ENCODE measurements around the gene RNF115. TPM values are rescaled to one million over a fixed set of nuclear protein-coding genes. Genes with fewer than 3 reads are reported as not detected.

The RNF115 gene
- total and polyA plus RNA-seq, 2 of the 13 experiments (the other 11 are each of a cell fraction or from before 2014, with no cell fraction given), result 6.0 to 10.1 TPM

DNA sequence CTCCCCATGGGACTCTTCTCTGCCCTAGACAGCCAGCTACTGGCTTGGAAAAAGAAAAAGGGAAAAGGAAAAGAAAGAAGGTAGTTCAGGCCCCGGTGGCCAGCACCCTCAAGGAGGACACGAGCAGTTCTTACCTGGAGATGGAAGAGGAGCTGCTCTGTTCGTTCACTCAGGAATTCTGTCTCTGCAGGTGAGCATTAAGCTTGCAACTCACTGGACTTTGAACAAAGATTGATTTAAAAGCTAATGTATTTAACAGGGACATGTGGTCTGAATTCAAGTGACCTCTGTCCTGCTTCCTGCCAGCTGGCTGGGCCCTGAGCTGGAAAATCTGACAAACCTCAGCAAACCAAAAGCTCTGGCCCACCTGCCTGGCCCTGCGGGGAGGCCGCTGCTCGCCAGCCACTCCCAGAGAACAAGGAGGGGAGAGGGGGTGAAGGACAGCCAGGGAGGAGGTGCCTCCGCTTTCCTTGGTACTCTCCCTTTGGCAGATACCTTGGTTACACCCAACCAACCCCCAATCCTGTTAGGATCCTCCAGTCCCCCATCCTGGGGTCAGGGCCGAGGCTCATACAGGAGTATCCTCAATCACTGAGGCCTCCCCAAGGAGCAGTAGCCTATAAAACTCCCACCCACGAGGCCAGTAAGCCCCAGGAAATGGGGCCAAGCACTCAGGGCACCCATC lies 116.6 kb downstream of the RNF115 start, which contains the start of gene PDZK1 (continued):
- peak; percentile 60; the same call in 1 of the 2 replicates for TF ChIP-seq KAT7 (CRISPR knock-in tag; IDR thresholded peaks at IDR 0.05; ENCODE audit: borderline replicate concordance)
- 0 out of 2 replicates have a peak, but pooled peaks have one; percentile 47 for TF ChIP-seq MED13 (CRISPR knock-in tag; IDR thresholded peaks at IDR 0.05)
- no peak for TF ChIP-seq ZNF337 (CRISPR knock-in tag; IDR thresholded peaks at IDR 0.05; ENCODE audit: borderline replicate concordance, low read depth)
- TF ChIP-seq RXRA (CRISPR knock-in tag; IDR thresholded peaks at IDR 0.05), result peak; percentile 91
- TF ChIP-seq ZNF124 (CRISPR knock-in tag; IDR thresholded peaks at IDR 0.05), result 0 out of 2 replicates have a peak, but pooled peaks have one; percentile 47
- TF ChIP-seq, protein P1, sequence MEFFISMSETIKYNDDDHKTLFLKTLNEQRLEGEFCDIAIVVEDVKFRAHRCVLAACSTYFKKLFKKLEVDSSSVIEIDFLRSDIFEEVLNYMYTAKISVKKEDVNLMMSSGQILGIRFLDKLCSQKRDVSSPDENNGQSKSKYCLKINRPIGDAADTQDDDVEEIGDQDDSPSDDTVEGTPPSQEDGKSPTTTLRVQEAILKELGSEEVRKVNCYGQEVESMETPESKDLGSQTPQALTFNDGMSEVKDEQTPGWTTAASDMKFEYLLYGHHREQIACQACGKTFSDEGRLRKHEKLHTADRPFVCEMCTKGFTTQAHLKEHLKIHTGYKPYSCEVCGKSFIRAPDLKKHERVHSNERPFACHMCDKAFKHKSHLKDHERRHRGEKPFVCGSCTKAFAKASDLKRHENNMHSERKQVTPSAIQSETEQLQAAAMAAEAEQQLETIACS (CRISPR knock-in tag; IDR thresholded peaks at IDR 0.05), result no peak
- peak; percentile 93 for TF ChIP-seq MIXL1 (CRISPR knock-in tag; IDR thresholded peaks at IDR 0.05)
- no peak for TF ChIP-seq MTF1 (CRISPR knock-in tag; IDR thresholded peaks at IDR 0.05)
- TF ChIP-seq FOXM1 (CRISPR knock-in tag; IDR thresholded peaks at IDR 0.05), result no peak
- no peak for TF ChIP-seq ZNF749 (CRISPR knock-in tag; IDR thresholded peaks at IDR 0.05; ENCODE audit: borderline replicate concordance)
- TF ChIP-seq MEIS2 (CRISPR knock-in tag; IDR thresholded peaks at IDR 0.05), result peak; percentile 57; the same call in 1 of the 2 replicates
- no peak for TF ChIP-seq ZNF24 (IDR thresholded peaks at IDR 0.05)
- TF ChIP-seq EP300 (IDR thresholded peaks at IDR 0.05; ENCODE audit: low read depth in 2 of 2, low read length in 2 of 2), result peak; percentile 9 to 51; a peak in 2 of 4 replicates
- TF ChIP-seq EP300 (CRISPR knock-in tag; IDR thresholded peaks at IDR 0.05; ENCODE audit: borderline replicate concordance), result 0 out of 2 replicates have a peak, but pooled peaks have one; percentile 55
- no peak for TF ChIP-seq EEA1 (CRISPR knock-in tag; IDR thresholded peaks at IDR 0.05; ENCODE audit: borderline replicate concordance)
- TF ChIP-seq SRSF1 (optimal IDR thresholded peaks at IDR 0.05; ENCODE audit: low read depth, low read length), result no peak
- TF ChIP-seq RFX1 (IDR thresholded peaks at IDR 0.05), result no peak
- TF ChIP-seq NBN (conservative IDR thresholded peaks at IDR 0.05), result no peak
- no peak; the same call in 1 of the 2 replicates for TF ChIP-seq CREM (IDR thresholded peaks at IDR 0.05)
- TF ChIP-seq CREM (CRISPR knock-in tag; IDR thresholded peaks at IDR 0.05), result no peak
- 0 out of 2 replicates have a peak, but pooled peaks have one; percentile 67 for TF ChIP-seq SNAPC2 (CRISPR knock-in tag; IDR thresholded peaks at IDR 0.05)
- no peak for TF ChIP-seq MTA3 (CRISPR knock-in tag; IDR thresholded peaks at IDR 0.05)
- TF ChIP-seq, protein P2, sequence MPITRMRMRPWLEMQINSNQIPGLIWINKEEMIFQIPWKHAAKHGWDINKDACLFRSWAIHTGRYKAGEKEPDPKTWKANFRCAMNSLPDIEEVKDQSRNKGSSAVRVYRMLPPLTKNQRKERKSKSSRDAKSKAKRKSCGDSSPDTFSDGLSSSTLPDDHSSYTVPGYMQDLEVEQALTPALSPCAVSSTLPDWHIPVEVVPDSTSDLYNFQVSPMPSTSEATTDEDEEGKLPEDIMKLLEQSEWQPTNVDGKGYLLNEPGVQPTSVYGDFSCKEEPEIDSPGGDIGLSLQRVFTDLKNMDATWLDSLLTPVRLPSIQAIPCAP (CRISPR knock-in tag; IDR thresholded peaks at IDR 0.05; ENCODE audit: low read depth), result no peak
- no peak for TF ChIP-seq ZNF766 (CRISPR knock-in tag; IDR thresholded peaks at IDR 0.05; ENCODE audit: borderline replicate concordance)
- TF ChIP-seq, protein P3, sequence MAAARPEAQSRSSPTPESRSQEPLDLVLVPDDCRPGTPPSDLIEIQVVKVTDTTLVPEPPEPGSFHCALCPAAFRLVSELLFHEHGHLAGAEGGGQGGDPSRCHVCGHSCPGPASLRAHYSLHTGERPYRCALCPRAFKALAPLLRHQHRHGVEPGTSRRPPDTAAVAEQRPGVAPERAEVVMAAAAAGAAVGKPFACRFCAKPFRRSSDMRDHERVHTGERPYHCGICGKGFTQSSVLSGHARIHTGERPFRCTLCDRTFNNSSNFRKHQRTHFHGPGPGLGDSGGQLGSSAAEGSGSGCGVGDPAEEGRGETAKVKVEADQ (CRISPR knock-in tag; IDR thresholded peaks at IDR 0.05; ENCODE audit: borderline replicate concordance), result no peak
- TF ChIP-seq POLR2G (IDR thresholded peaks at IDR 0.05; ENCODE audit: low read depth, low read length), result peak; percentile 32; the same call in 1 of the 2 replicates
- TF ChIP-seq, protein P4, sequence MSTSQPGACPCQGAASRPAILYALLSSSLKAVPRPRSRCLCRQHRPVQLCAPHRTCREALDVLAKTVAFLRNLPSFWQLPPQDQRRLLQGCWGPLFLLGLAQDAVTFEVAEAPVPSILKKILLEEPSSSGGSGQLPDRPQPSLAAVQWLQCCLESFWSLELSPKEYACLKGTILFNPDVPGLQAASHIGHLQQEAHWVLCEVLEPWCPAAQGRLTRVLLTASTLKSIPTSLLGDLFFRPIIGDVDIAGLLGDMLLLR (CRISPR knock-in tag; IDR thresholded peaks at IDR 0.05), result no peak; the same call in 1 of the 2 replicates
- TF ChIP-seq KAT2B (IDR thresholded peaks at IDR 0.05; ENCODE audit: borderline replicate concordance, low read depth, low read length), result no peak
- TF ChIP-seq CEBPB (IDR thresholded peaks at IDR 0.05; ENCODE audit: borderline replicate concordance, low read depth, low read length), result no peak
- no peak for TF ChIP-seq ZNF883 (CRISPR knock-in tag; IDR thresholded peaks at IDR 0.05; ENCODE audit: not compliant biosample characterization)

Measured in HepG2 (cell line).